Activated T-cell treated with anti-CD3 and anti-CD28 coated beads for 48 hours (primary cell): Measurements from ENCODE around the gene GPRIN1.

Source experiments
- DNase-seq: peaks from one replicate; pipeline ENCODE4 v3.0.0-alpha.2; 2020; ENCODE audit warnings: low read depth

The GPRIN1 gene

GRCh38 chr5:176609724-176610434 is at the start of gene GPRIN1:
GPRIN1 (minus strand) TSS chr5:176610156; CDS start chr5:176599834, 10,322 bp downstream.
- peak; percentile 77 for DNase-seq

DNA sequence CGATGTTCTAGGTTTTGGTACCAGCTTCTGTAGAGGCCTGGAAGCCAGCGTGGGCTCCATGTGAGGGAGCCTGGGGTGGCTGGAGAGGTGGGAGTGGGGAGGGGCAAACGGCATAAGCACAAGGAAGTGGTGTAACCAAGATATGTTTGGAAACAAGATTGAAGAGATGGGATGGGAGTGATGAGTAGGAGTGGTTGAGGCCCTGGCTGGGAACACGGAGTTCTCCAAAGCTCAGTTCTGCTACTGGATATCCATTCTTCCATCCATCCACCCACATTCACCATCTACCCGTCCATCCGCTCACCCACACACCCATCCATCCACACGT is 49.5 kb upstream of the GPRIN1 start:
- no peak for DNase-seq

- no peak for DNase-seq
These were observed 49.0 kb upstream of the GPRIN1 start for GRCh38 chr5:176658817-176659511.

- DNase-seq: peak; percentile 56
These were observed 48.1 kb upstream of the GPRIN1 start for GRCh38 chr5:176658007-176658599.

- no peak for DNase-seq
These were observed 46.6 kb upstream of the GPRIN1 start for GRCh38 chr5:176656467-176656990.

- no peak for DNase-seq
These were observed 44.9 kb upstream of the GPRIN1 start for GRCh38 chr5:176654856-176655255.

DNA sequence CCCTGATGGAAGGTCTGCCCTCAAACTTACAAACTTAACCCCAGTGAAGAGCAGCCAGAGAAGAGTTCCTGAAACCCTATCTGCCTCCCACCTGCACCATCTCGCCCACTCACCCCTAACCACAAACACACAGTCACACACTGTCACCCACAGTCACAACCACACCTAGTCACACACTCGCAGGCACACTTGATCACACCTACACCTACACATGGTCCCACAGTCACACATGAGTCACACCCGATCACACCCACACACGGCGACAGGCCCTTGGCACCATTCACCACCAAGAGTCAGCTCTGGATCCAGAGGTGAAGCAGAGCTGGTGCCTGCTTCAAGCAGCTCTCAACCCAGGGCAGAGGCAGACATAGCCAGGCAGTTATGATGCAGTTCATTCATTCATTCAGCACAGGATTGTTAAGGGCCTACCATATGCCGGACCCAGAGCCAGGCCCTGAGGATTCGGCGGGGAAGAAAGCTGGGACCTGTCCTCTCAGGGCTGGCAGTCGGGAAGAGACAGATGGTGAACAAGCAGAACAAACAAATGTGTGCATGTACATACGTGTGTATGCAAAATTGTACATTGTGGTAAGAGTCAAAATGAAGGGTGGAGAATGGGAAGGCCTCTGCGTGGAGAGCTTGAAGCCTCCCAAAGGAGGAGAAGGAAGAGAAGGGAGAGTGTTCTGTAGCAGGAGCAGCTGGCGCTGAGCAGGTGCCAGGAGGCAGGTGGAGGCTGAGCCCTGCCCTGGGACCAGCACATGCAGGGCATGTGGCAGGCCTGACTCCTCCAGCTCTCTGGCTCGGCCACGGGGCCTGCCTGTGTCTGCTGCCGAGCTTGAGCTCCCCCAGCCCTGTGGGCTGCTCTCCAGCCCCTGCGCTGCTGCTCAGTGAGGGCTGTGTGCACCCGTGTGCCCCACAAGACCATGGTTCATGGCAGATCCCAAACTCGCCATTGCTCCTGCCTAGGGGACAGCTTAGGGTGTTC is 43.7 kb upstream of the GPRIN1 start:
- peak; percentile 70 for DNase-seq

DNA sequence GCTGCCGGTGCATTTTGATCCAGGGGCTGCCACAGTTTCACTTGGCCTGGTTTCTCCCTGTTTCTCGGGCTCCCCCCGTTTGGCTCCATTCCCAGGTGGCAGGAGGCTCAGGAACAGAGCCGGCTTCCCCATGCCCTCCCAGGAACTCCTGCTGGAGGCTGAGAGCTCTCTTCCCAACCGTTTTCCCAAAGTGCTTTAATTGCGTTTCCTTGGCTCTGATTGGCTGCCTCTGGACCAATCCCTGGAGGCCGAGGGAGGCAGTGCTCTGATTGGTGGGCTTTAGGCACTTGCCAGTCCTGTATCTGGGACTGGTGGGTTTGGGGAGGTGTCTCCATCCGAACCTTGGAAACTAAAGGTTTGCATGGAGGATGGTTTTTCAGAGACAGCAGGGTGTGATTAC is 42.2 kb upstream of the GPRIN1 start:
- no peak for DNase-seq

DNA sequence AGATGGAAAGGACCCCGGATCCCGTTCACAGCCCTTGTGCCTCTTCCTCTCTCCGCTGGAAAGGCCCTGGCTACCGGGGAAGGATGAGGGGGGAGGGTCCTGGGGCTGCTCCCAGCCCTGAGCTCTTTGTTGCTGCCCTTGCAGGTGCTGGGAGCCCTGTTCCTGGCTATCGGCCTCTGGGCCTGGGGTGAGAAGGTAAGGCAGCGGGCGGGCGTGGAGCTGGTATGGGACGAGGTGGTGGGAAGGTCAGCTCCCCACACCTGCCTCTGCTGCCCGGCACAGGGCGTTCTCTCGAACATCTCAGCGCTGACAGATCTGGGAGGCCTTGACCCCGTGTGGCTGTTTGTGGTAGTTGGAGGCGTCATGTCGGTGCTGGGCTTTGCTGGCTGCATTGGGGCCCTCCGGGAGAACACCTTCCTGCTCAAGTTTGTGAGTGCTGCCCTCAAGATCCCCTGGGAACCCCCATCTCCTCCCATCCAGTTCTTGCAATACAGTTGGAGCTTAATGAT is 41.6 kb upstream of the GPRIN1 start:
- DNase-seq: no peak

DNA sequence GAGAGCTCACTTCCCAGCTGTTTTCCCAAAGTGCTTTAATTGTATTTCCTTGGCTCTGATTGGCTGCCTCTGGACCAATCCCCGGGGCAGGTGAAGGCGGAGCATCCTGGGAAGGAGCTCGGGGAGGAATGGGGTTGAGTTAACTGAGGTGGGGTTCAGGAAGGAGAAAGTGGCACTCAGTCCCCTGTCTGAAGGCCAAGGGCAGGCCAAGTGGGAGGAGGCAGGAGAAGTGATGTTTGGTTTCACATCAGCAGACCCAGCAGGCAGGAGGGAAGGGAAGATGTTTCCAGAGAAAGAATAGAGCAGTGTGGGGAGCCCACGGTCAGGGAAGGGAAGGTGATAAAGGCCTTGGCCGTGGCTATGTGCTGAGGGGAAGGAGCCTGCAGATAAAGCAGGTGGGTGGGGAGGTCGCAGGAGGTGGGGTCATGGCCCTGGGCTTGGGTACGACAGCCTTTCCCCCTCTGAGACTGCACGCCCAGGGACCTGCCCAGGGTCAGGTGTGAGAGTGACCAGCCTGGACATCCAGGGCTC is 40.5 kb upstream of the GPRIN1 start:
- no peak for DNase-seq

GRCh38 chr5:176648474-176649194 is 38.7 kb upstream of the GPRIN1 start:
- no peak for DNase-seq

DNA sequence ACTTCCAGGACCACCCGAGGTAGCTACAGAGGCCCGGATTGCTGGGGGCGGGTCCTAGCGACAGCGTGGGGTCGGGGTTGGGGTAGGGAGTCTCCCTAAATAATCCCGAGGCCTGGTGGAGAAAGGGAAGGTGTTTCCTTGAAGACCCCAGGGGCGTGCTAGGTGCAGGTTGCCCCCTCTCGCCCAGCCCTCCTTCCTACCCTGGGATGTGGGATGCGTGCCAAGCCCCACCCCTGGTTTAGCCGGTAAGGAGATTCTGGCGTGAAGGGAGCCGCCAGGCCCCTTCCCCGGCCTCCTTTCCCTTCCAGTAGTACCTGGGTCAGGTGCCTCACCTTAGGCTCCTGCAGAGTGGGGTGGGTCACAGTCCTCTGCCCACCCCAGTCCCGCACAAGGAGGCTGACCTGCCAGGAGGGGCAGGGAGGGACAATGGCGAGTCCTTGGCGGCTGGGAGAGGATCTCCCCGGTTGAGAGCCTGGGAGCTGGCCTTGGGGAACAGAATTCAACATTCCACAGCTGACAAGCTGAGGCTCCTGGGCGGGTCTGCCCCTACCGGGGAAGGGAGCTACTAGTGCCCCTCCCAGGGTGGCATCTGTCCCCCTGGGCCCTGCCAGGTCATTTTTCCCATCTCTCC is 38.0 kb upstream of the GPRIN1 start:
- DNase-seq: no peak

- peak; percentile 100 for DNase-seq
These were observed 37.3 kb upstream of the GPRIN1 start, which contains the start of gene TSPAN17 for GRCh38 chr5:176647030-176647842. TSPAN17 (plus strand) TSS chr5:176647484; CDS start chr5:176647616, 132 bp downstream.

- DNase-seq: no peak
These were observed 36.7 kb upstream of the GPRIN1 start for GRCh38 chr5:176646707-176647029.

GRCh38 chr5:176646049-176646706 is 36.2 kb upstream of the GPRIN1 start:
- DNase-seq: no peak

GRCh38 chr5:176644878-176645670 is 35.1 kb upstream of the GPRIN1 start:
- no peak for DNase-seq

- no peak for DNase-seq
These were observed 34.3 kb upstream of the GPRIN1 start for GRCh38 chr5:176644294-176644693.
